Upper lobe of left lung (tissue), 4 donors: ENCODE results near the gene CD69.

Source experiments
- EP300 ChIP-seq, 4 donors: sonication (generic); formaldehyde crosslinking; IDR thresholded peaks; one replicate each; pipeline ENCODE4 v1.5.1; 2017; ENCODE audit warnings: antibody characterized with exemption in 4 of 4, control low read depth in 2 of 4
- POLR2A ChIP-seq, 4 donors: fragments of 450-650 bp; IDR thresholded peaks; one replicate each; pipeline ENCODE4 v1.5.1; 2016 to 2017; ENCODE audit warnings: antibody characterized with exemption in 4 of 4, mild to moderate bottlenecking in 2 of 4
- POLR2AphosphoS5 ChIP-seq, 2 donors: sonication (generic); formaldehyde crosslinking; IDR thresholded peaks; one replicate each; pipeline ENCODE4 v1.5.1; 2017; ENCODE audit warnings: antibody characterized with exemption in 2 of 2
- TF ChIP-seq, protein P1 (sequence below), 6 experiments: fragments of 450-650 bp in 4 of 6; fragments of 200-600 bp in 2 of 6; sonication (generic) in 2 of 6; IDR thresholded peaks; one replicate each; pipeline ENCODE4 v1.5.1; 2016 to 2019; ENCODE audit warnings: antibody characterized with exemption in 6 of 6

DNA sequence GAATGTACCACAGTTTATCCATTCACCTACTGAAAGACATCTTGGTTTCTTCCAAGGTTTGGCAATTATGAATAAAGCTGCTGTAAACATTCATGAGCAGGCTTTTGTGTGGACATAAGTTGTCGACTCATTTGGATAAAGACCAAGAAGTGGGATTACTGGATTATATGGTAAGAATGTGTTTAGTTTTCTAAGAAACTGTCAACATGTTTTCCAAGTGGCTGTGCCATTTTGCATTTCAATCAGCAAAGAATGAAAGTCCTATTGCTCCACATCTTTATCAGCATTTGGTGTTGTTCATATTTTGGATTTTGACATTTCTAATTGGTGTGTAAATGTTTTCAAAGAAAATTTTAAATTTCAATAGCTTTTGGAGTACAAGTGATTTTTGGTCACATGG is 39.3 kb upstream of the CD69 start:
- TF ChIP-seq, protein P1, sequence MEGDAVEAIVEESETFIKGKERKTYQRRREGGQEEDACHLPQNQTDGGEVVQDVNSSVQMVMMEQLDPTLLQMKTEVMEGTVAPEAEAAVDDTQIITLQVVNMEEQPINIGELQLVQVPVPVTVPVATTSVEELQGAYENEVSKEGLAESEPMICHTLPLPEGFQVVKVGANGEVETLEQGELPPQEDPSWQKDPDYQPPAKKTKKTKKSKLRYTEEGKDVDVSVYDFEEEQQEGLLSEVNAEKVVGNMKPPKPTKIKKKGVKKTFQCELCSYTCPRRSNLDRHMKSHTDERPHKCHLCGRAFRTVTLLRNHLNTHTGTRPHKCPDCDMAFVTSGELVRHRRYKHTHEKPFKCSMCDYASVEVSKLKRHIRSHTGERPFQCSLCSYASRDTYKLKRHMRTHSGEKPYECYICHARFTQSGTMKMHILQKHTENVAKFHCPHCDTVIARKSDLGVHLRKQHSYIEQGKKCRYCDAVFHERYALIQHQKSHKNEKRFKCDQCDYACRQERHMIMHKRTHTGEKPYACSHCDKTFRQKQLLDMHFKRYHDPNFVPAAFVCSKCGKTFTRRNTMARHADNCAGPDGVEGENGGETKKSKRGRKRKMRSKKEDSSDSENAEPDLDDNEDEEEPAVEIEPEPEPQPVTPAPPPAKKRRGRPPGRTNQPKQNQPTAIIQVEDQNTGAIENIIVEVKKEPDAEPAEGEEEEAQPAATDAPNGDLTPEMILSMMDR (IDR thresholded peaks at IDR 0.05), result no peak
- TF ChIP-seq POLR2A (IDR thresholded peaks at IDR 0.05) (no peak), POLR2AphosphoS5 (IDR thresholded peaks at IDR 0.05) (no peak), EP300 (IDR thresholded peaks at IDR 0.05) (no peak)
